ENCODE results near the gene MRO.

DNA sequence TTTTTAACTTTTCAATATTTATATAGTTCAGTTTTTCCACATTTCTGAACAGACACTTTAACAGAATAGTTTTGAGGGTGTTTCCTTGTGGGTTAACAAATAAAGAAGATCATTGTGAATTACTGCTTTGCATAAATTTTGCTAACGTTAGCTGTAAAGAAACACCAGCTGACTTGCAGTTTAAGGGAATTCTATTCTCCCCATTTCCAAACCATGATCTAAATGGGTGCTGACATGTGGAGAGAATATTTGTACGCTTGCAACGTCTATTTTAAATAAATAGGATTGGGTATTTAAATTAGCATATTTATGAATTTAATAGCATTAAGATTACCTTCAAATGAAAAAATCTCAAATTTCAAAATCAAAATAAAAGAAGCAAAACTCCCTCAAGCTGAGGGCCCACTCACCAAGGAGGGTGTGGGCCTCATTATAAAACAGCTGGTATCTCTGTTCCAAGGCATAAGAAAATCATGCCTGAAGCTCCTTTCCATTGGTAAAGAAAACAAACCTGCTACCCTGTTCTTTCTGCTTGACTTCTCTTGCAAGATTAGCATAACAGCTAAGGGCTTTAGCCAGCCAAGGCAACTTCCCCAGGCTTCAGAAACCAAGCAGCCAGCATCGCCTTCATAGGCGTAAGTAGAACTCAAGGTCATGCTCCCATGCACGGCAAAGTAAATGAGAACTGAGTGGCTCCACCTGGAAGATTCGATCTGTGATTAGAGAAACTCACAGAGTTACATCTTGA lies 3.2 kb downstream of the MRO start:
- TF ChIP-seq POLR2A (IDR thresholded peaks at IDR 0.05; ENCODE audit: low read depth, low read length), result no peak
- no peak for TF ChIP-seq RCOR1 (IDR thresholded peaks at IDR 0.05; ENCODE audit: insufficient replicate concordance, low read length)
- TF ChIP-seq, protein P1, sequence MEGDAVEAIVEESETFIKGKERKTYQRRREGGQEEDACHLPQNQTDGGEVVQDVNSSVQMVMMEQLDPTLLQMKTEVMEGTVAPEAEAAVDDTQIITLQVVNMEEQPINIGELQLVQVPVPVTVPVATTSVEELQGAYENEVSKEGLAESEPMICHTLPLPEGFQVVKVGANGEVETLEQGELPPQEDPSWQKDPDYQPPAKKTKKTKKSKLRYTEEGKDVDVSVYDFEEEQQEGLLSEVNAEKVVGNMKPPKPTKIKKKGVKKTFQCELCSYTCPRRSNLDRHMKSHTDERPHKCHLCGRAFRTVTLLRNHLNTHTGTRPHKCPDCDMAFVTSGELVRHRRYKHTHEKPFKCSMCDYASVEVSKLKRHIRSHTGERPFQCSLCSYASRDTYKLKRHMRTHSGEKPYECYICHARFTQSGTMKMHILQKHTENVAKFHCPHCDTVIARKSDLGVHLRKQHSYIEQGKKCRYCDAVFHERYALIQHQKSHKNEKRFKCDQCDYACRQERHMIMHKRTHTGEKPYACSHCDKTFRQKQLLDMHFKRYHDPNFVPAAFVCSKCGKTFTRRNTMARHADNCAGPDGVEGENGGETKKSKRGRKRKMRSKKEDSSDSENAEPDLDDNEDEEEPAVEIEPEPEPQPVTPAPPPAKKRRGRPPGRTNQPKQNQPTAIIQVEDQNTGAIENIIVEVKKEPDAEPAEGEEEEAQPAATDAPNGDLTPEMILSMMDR (conservative IDR thresholded peaks at IDR 0.05; ENCODE audit: low read depth, low read length), result no peak
- TF ChIP-seq SMC3 (IDR thresholded peaks at IDR 0.05; ENCODE audit: low read depth, low read length), result no peak
- TF ChIP-seq FOS (IDR thresholded peaks at IDR 0.05; ENCODE audit: low read depth, low read length), result no peak
- TF ChIP-seq RAD21 (IDR thresholded peaks at IDR 0.05; ENCODE audit: low read length), result no peak
- TF ChIP-seq CHD1 (IDR thresholded peaks at IDR 0.05; ENCODE audit: low read depth, low read length), result no peak
